ENCODE data around the gene OGFR. TPM values are rescaled to one million over a fixed set of nuclear protein-coding genes. Genes with fewer than 3 reads are reported as not detected.
A peak's percentile ranks its signal among the peaks of the same experiment; 100 is the strongest.
"Not testable (repeated sequence)": the region's sequence is repeated elsewhere in the genome, so short reads cannot be mapped to it uniquely, and the experiment has no call there.

Gene OGFR
- total RNA-seq, 3 donors from 2014 or later: 39.3 to 63.1 (median 48.5) TPM

- no peak for ATAC-seq
- DNase-seq: peak in 1 of 3 donors; percentile 20
- intact Hi-C loops (cut with DNase I, micrococcal nuclease): no loop called here
- H3K36me3 ChIP-seq (ENCODE audit: low read depth): no peaks in the 10 kb centered on the region
- no peak for TF ChIP-seq CTCF (IDR thresholded peaks at IDR 0.05)
- no peak overlapping the region for H3K4me3 ChIP-seq
- H3K4me1 ChIP-seq (ENCODE audit: low read depth): peaks cover 6% of the 10 kb centered on the region
- H3K9me3 ChIP-seq: no peaks in the 10 kb centered on the region
Measured at GRCh38 chr20:62841705-62842212, 37.1 kb downstream of the OGFR start.

GRCh38 chr20:62843656-62844055 lies 39.0 kb downstream of the OGFR start:
- H3K4me1 ChIP-seq (ENCODE audit: low read depth): no peaks in the 10 kb centered on the region
- ATAC-seq (no peak), DNase-seq (no peak)
- intact Hi-C loops (cut with DNase I, micrococcal nuclease): no loop called here
- no peaks in the 10 kb centered on the region for H3K36me3 ChIP-seq (ENCODE audit: low read depth)
- TF ChIP-seq CTCF (IDR thresholded peaks at IDR 0.05): no peak
- H3K4me3 ChIP-seq: no peak overlapping the region
- no peaks in the 10 kb centered on the region for H3K9me3 ChIP-seq

- H3K4me1 ChIP-seq (ENCODE audit: low read depth): no peaks in the 10 kb centered on the region
- no peak for TF ChIP-seq CTCF (IDR thresholded peaks at IDR 0.05)
- ATAC-seq: no peak
- DNase-seq: no peak
- H3K36me3 ChIP-seq (ENCODE audit: low read depth): no peaks in the 10 kb centered on the region
- no peak overlapping the region for H3K4me3 ChIP-seq
- no peaks in the 10 kb centered on the region for H3K9me3 ChIP-seq
- intact Hi-C loops (cut with DNase I, micrococcal nuclease): no loop called here
Measured at GRCh38 chr20:62844182-62844581, 39.5 kb downstream of the OGFR start.

- Histone ChIP-seq H3K4me3 (no peak overlapping the region), H3K36me3 (ENCODE audit: low read depth) (no peaks in the 10 kb centered on the region), H3K9me3 (no peaks in the 10 kb centered on the region), H3K4me1 (ENCODE audit: low read depth) (no peaks in the 10 kb centered on the region)
- intact Hi-C loops (cut with DNase I, micrococcal nuclease): no loop called here
- ATAC-seq (peak; percentile 50), DNase-seq (no peak)
- no peak for TF ChIP-seq CTCF (IDR thresholded peaks at IDR 0.05)
Measured at GRCh38 chr20:62845416-62846160, 41.0 kb downstream of the OGFR start.

GRCh38 chr20:62846166-62846890 lies 41.7 kb downstream of the OGFR start:
- Histone ChIP-seq H3K36me3 (ENCODE audit: low read depth) (no peaks in the 10 kb centered on the region), H3K4me1 (ENCODE audit: low read depth) (no peaks in the 10 kb centered on the region), H3K4me3 (no peak overlapping the region), H3K9me3 (no peaks in the 10 kb centered on the region)
- DNase-seq (no peak), ATAC-seq (no peak)
- no peak for TF ChIP-seq CTCF (IDR thresholded peaks at IDR 0.05)
- intact Hi-C loops (cut with DNase I, micrococcal nuclease): no loop called here

- H3K4me3 ChIP-seq; intact Hi-C loops (cut with DNase I, micrococcal nuclease); DNase-seq: not testable (repeated sequence)
Measured at GRCh38 chr20:62848917-62849316, 44.3 kb downstream of the OGFR start.

More at GRCh38 chr20:62848917-62849316, 44.3 kb downstream of the OGFR start:
- not testable (repeated sequence) for H3K4me1 ChIP-seq (ENCODE audit: low read depth); H3K36me3 ChIP-seq (ENCODE audit: low read depth); ATAC-seq; H3K9me3 ChIP-seq
